Keratinocyte (primary cell): Measurements from ENCODE around the gene PDCD7.

Experiments
- EZH2 ChIP-seq: IDR thresholded peaks from one replicate; pipeline ENCODE4 v1.6.1; 2012; ENCODE audit warnings: inconsistent platforms, mild to moderate bottlenecking, low read length, moderate library complexity
- TF ChIP-seq, protein P1 (sequence below), 3 experiments: IDR thresholded peaks in 1 of 3; conservative IDR thresholded peaks in 1 of 3; optimal IDR thresholded peaks in 1 of 3; 2 replicates in 2 of 3; 3 replicates in 1 of 3; pipeline versions ENCODE3 to v1.5.1; 2011; ENCODE audit warnings: low read length in 3 of 3, mild to moderate bottlenecking in 3 of 3, moderate library complexity in 2 of 3, control low read depth in 1 of 3, inconsistent platforms in 1 of 3; ENCODE audit not compliant: insufficient read depth in 2 of 3; ENCODE audit errors: extremely low read depth in 1 of 3

DNA sequence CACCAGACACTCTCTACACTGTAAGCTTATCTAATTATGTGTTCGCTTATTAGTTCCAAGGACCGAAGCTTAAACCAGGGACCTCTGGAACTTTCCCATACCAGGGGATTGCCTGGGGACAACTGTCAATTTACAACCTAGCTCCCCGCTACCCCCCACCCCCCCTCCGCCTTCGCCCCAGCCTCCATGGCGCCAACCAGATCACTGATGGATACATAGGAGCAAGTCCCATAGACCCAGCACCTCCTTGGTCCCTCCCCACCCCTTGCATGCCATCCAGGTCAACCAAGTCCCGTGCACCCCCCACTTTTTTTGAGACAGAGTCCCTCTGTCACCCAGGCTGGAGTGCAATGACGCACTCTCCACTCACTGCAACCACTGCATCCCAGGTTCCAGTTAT, 930 bp upstream of the PDCD7 start:
- TF ChIP-seq, protein P1, sequence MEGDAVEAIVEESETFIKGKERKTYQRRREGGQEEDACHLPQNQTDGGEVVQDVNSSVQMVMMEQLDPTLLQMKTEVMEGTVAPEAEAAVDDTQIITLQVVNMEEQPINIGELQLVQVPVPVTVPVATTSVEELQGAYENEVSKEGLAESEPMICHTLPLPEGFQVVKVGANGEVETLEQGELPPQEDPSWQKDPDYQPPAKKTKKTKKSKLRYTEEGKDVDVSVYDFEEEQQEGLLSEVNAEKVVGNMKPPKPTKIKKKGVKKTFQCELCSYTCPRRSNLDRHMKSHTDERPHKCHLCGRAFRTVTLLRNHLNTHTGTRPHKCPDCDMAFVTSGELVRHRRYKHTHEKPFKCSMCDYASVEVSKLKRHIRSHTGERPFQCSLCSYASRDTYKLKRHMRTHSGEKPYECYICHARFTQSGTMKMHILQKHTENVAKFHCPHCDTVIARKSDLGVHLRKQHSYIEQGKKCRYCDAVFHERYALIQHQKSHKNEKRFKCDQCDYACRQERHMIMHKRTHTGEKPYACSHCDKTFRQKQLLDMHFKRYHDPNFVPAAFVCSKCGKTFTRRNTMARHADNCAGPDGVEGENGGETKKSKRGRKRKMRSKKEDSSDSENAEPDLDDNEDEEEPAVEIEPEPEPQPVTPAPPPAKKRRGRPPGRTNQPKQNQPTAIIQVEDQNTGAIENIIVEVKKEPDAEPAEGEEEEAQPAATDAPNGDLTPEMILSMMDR (optimal IDR thresholded peaks at IDR 0.05 in 1 of 3, IDR thresholded peaks at IDR 0.05 in 1 of 3, conservative IDR thresholded peaks at IDR 0.05 in 1 of 3; ENCODE audit: extremely low read depth in 1 of 3, insufficient read depth in 2 of 3, low read length in 3 of 3), result no peak
- no peak for TF ChIP-seq EZH2
